Keratinocyte (primary cell): Measurements from ENCODE around the gene COG5. TPM values are rescaled to one million over a fixed set of nuclear protein-coding genes. Genes with fewer than 3 reads are reported as not detected.

Experiments
- DNase-seq: peaks from one replicate; pipeline ENCODE4 v3.0.0-alpha.2; 2011; ENCODE audit warnings: low read depth, missing footprints, low spot score
- FAIRE-seq: peaks from 2 replicates; lab custom pipeline; 2011; peaks lifted over from hg19 to GRCh38; lab: Jason Lieb, UNC
- H2AFZ ChIP-seq: 2 replicates; pipeline ENCODE4 v1.6.0; 2012; ENCODE audit warnings: low read length, control low read depth, inconsistent platforms; ENCODE audit not compliant: control insufficient read depth
- H3K27ac ChIP-seq: 2 replicates; pipeline ENCODE4 v1.5.1; 2011; ENCODE audit warnings: low read length; ENCODE audit not compliant: control insufficient read depth, insufficient read depth
- H3K27me3 ChIP-seq: 3 replicates; pipeline ENCODE4 v1.6.0; 2011; ENCODE audit warnings: low read length; ENCODE audit not compliant: control insufficient read depth, insufficient read depth; ENCODE audit errors: extremely low read depth
- H3K36me3 ChIP-seq, 2 experiments: 2 replicates in 1 of 2; 3 replicates in 1 of 2; pipeline ENCODE4 v1.5.1; 2011; ENCODE audit warnings: low read length in 2 of 2, mild to moderate bottlenecking in 1 of 2; ENCODE audit not compliant: control insufficient read depth in 2 of 2, insufficient read depth in 2 of 2; ENCODE audit errors: extremely low read depth in 1 of 2
- H3K4me1 ChIP-seq: 3 replicates; pipeline ENCODE4 v1.5.1; 2011; ENCODE audit warnings: low read length; ENCODE audit not compliant: control insufficient read depth, insufficient read depth; ENCODE audit errors: extremely low read depth
- H3K4me2 ChIP-seq: 3 replicates; pipeline ENCODE4 v1.6.0; 2011; ENCODE audit warnings: low read depth, low read length; ENCODE audit not compliant: control insufficient read depth, insufficient read depth; ENCODE audit errors: extremely low read depth
- H3K4me3 ChIP-seq, 3 experiments: fragments of 200-600 bp in 1 of 3; sonication (generic) in 1 of 3; 2 replicates in 2 of 3; 3 replicates in 1 of 3; pipeline ENCODE4 v1.5.1; 2011 to 2016; ENCODE audit warnings: low read length in 3 of 3, mild to moderate bottlenecking in 3 of 3, control low read depth in 2 of 3, inconsistent platforms in 1 of 3, low read depth in 1 of 3, mixed read lengths in 1 of 3, mixed run types in 1 of 3, moderate library complexity in 1 of 3; ENCODE audit not compliant: control insufficient read depth in 2 of 3, insufficient read depth in 2 of 3; ENCODE audit errors: extremely low read depth in 1 of 3
- H3K79me2 ChIP-seq: 2 replicates; pipeline ENCODE4 v1.6.0; 2012; ENCODE audit warnings: low read length; ENCODE audit not compliant: control insufficient read depth, insufficient read depth
- H3K9ac ChIP-seq: 3 replicates; pipeline ENCODE4 v1.6.0; 2011; ENCODE audit warnings: low read length; ENCODE audit not compliant: control insufficient read depth, insufficient read depth; ENCODE audit errors: extremely low read depth
- H3K9me1 ChIP-seq: 3 replicates; pipeline ENCODE4 v1.6.0; 2011; ENCODE audit warnings: low read length; ENCODE audit not compliant: control insufficient read depth, insufficient read depth; ENCODE audit errors: extremely low read depth
- H3K9me3 ChIP-seq: 2 replicates; pipeline ENCODE4 v1.5.1; 2012; ENCODE audit warnings: low read depth, low read length; ENCODE audit not compliant: control insufficient read depth
- H4K20me1 ChIP-seq: 3 replicates; pipeline ENCODE4 v1.6.0; 2011; ENCODE audit warnings: low read length; ENCODE audit not compliant: control insufficient read depth, insufficient read depth; ENCODE audit errors: extremely low read depth
- EZH2 ChIP-seq: IDR thresholded peaks from one replicate; pipeline ENCODE4 v1.6.1; 2012; ENCODE audit warnings: inconsistent platforms, mild to moderate bottlenecking, low read length, moderate library complexity
- dilution Hi-C: fragments of 300-500 bp; cut with MboI; formaldehyde crosslinking; loops from one replicate; pipeline ENCODE4 v1.7.0; 2020; ENCODE audit warnings: low sequenced_read_pairs; ENCODE audit not compliant: extremely low pct_ligation_motif_present
- polyA plus RNA-seq, 5 experiments: library from polyadenylated mRNA; depleted of rRNA in 3 of 5; stranded (reverse) in 3 of 5; stranded (forward) in 1 of 5; unstranded in 1 of 5; fragments of >200 nt; gene quantifications; 1 replicate in 1 of 5; 2 replicates in 3 of 5; 3 replicates in 1 of 5; pipeline versions ENCODE4 v1.2.1 to v1.2.3, GENCODE V29; 2011 to 2012; ENCODE audit warnings: missing spikeins in 2 of 5, low read depth in 1 of 5, low replicate concordance in 1 of 5
- TF ChIP-seq, protein P1 (sequence below), 3 experiments: IDR thresholded peaks in 1 of 3; conservative IDR thresholded peaks in 1 of 3; optimal IDR thresholded peaks in 1 of 3; 2 replicates in 2 of 3; 3 replicates in 1 of 3; pipeline versions ENCODE3 to v1.5.1; 2011; ENCODE audit warnings: low read length in 3 of 3, mild to moderate bottlenecking in 3 of 3, moderate library complexity in 2 of 3, control low read depth in 1 of 3, inconsistent platforms in 1 of 3; ENCODE audit not compliant: insufficient read depth in 2 of 3; ENCODE audit errors: extremely low read depth in 1 of 3

Gene COG5
- polyA plus RNA-seq, 1 donor (not counting 4 experiments of a cell fraction or from before 2014, with no cell fraction given) = 50.7 TPM

DNA sequence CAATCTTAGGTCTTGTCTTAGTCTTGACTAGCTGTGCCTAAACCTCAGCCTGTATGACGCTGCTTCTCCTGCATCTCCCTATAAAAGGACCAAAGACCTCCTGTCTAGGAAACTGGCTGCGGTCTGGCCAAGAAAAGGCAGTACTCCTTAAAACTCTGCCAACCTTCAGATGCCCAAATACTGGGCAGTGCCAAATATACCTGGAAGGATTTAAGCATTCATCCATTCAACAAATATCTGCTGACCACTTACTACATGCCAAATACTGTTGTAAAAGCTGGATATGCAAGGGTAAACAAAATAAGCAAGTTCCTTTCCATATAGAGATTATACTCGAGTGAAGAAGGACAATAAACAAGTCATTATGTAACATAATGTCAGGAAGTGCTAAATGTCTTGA, 259.1 kb downstream of the COG5 start:
- Histone ChIP-seq H3K9me1 (peaks cover 2% of the 10 kb centered on the region), H4K20me1 (no peaks in the 10 kb centered on the region), H3K9ac (no peak overlapping the region), H3K9me3 (no peaks in the 10 kb centered on the region), H3K4me3 (no peak overlapping the region), H3K4me2 (no peak overlapping the region), H3K27ac (no peak overlapping the region), H3K79me2 (no peaks in the 10 kb centered on the region), H3K4me1 (no peaks in the 10 kb centered on the region), H3K27me3 (no peaks in the 10 kb centered on the region), H2AFZ (no peak overlapping the region), H3K36me3 (peaks cover 0 to 3% of the 10 kb centered on the region in 2 experiments)
- no peak for TF ChIP-seq EZH2
- TF ChIP-seq, protein P1, sequence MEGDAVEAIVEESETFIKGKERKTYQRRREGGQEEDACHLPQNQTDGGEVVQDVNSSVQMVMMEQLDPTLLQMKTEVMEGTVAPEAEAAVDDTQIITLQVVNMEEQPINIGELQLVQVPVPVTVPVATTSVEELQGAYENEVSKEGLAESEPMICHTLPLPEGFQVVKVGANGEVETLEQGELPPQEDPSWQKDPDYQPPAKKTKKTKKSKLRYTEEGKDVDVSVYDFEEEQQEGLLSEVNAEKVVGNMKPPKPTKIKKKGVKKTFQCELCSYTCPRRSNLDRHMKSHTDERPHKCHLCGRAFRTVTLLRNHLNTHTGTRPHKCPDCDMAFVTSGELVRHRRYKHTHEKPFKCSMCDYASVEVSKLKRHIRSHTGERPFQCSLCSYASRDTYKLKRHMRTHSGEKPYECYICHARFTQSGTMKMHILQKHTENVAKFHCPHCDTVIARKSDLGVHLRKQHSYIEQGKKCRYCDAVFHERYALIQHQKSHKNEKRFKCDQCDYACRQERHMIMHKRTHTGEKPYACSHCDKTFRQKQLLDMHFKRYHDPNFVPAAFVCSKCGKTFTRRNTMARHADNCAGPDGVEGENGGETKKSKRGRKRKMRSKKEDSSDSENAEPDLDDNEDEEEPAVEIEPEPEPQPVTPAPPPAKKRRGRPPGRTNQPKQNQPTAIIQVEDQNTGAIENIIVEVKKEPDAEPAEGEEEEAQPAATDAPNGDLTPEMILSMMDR (optimal IDR thresholded peaks at IDR 0.05 in 1 of 3, IDR thresholded peaks at IDR 0.05 in 1 of 3, conservative IDR thresholded peaks at IDR 0.05 in 1 of 3; ENCODE audit: extremely low read depth in 1 of 3, insufficient read depth in 2 of 3, low read length in 3 of 3) = no peak
- DNase-seq = no peak
- no peak for FAIRE-seq
- dilution Hi-C loops = no loop called here

DNA sequence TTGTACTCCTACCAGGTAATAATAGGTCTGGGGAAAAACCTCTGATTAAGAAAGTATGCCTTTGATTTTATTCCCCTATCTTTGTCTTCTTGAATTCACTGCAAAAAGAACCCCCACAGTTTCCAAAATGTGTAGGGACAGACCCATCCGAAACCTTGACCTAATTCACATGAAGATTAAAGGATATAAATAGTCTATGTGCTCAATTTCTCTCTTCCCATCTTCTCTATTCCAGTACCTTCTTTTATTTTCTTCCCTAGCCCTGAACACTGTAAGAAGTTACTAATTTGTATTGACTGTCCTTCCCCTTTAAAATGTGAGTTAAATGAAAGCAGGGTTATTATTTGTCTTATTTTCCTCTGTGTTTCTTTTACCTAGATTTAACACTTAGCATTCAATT, 259.7 kb downstream of the COG5 start:
- no peak overlapping the region for H3K4me3 ChIP-seq
- no peak overlapping the region for H3K27ac ChIP-seq
- dilution Hi-C loops = no loop called here
- H3K4me2 ChIP-seq = no peak overlapping the region
- H3K9me3 ChIP-seq = no peaks in the 10 kb centered on the region
- no peaks in the 10 kb centered on the region for H3K27me3 ChIP-seq
- H3K79me2 ChIP-seq = no peaks in the 10 kb centered on the region
- H3K4me1 ChIP-seq = no peaks in the 10 kb centered on the region
- H2AFZ ChIP-seq = no peak overlapping the region
- no peak for FAIRE-seq
- H3K36me3 ChIP-seq = peaks cover 0 to 3% of the 10 kb centered on the region in 2 experiments
- peaks cover 2% of the 10 kb centered on the region for H3K9me1 ChIP-seq
- TF ChIP-seq, protein P1 (optimal IDR thresholded peaks at IDR 0.05 in 1 of 3, IDR thresholded peaks at IDR 0.05 in 1 of 3, conservative IDR thresholded peaks at IDR 0.05 in 1 of 3; ENCODE audit: extremely low read depth in 1 of 3, insufficient read depth in 2 of 3, low read length in 3 of 3) = no peak
- TF ChIP-seq EZH2 = no peak
- no peak overlapping the region for H3K9ac ChIP-seq
- no peak for DNase-seq
- no peaks in the 10 kb centered on the region for H4K20me1 ChIP-seq
